Activated CD8-positive, alpha-beta T cell treated with anti-CD3 and anti-CD28 coated beads, Interleukin-2, amount 10 ng/mL, durations not matched to agents 7 days and 5 days (primary cell): Measurements from ENCODE around the gene GASK1B. TPM values are rescaled to one million over a fixed set of nuclear protein-coding genes. Genes with fewer than 3 reads are reported as not detected.

Experiments
- ATAC-seq: fragments of 150-1000 bp; cut with Tn5 transposase; one replicate; pipeline ENCODE4 v1.10.0; 2021; ENCODE audit warnings: moderate library complexity
- CTCF ChIA-PET: fragments of 350-600 bp; sonication (Branson Sonifier 250); formaldehyde crosslinking; loops from one replicate; lab custom pipeline; 2021; ENCODE audit warnings: antibody characterized with exemption; lab: Charles Lee
- POLR2A ChIA-PET: fragments of 350-600 bp; sonication (Branson Sonifier 250); formaldehyde crosslinking; loops from one replicate; lab custom pipeline; 2021; ENCODE audit warnings: antibody characterized with exemption; lab: Charles Lee
- DNase-seq: peaks from one replicate; pipeline ENCODE4 v3.0.0-alpha.2; 2020
- H3K27ac Mint-ChIP-seq: one replicate; pipeline ENCODE4 v1.8.0; 2021; ENCODE audit warnings: mild to moderate bottlenecking, mixed read lengths
- H3K27me3 Mint-ChIP-seq: one replicate; pipeline ENCODE4 v1.8.0; 2021; ENCODE audit warnings: low read depth, mixed read lengths
- H3K36me3 Mint-ChIP-seq: one replicate; pipeline ENCODE4 v1.8.0; 2021; ENCODE audit warnings: low read depth, mixed read lengths
- H3K4me1 Mint-ChIP-seq: one replicate; pipeline ENCODE4 v1.8.0; 2021; ENCODE audit warnings: low read depth, mixed read lengths
- H3K4me3 Mint-ChIP-seq: one replicate; pipeline ENCODE4 v1.8.0; 2021; ENCODE audit warnings: mild to moderate bottlenecking, mixed read lengths
- H3K9me3 Mint-ChIP-seq: one replicate; pipeline ENCODE4 v1.8.0; 2022; ENCODE audit warnings: mixed read lengths; ENCODE audit not compliant: insufficient read depth
- total RNA-seq, 2 experiments: library from RNA; stranded (reverse); gene quantifications; one replicate each; pipeline ENCODE4 v1.2.3, GENCODE V29; 2021

The GASK1B gene
- total RNA-seq, 2 experiments from 2014 or later = not detected

DNA sequence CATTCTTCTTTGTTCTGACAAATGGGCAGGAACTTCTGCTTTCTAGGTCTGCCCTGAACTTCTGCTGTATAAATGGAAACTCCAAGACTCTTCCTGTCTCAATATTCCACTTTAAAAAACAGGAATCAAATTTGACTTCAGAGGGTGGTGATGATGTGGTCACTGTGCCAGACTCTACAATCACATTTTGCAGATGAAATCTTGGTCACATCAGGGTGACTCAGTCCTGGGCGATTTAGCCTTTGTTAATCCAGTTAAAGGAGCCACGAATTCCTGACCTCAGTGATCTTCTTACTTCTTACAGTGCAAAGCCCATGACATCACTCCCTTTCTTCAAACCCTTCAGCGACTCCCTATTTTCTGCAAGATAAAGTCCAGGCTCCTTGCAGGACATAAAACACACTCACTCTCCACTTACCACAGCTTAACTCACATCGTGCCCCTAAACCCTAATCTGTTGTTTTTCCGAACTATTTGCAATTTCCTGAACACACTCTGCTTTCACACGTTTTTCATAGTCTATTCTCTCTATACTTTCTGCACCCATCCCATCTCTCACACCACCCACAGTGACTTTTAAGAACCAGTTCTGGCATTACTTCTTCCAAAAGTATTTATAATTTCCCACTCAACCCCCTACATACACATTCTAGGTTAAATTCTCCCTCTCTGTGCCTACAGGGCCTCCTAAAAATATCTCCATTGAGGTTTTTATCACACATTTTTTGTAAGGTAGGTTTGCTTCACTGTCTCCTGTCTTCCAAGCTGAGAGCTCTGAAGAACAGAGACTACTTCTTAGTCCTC, 11.1 kb downstream of the GASK1B start:
- ATAC-seq (no peak), DNase-seq (no peak)
- H3K9me3 Mint-ChIP-seq = no peaks in the 10 kb centered on the region
- H3K27me3 Mint-ChIP-seq = peaks cover 3% of the 10 kb centered on the region
- CTCF ChIA-PET = no interaction called here
- POLR2A ChIA-PET = no interaction called here
- H3K4me3 Mint-ChIP-seq = no peak overlapping the region
- no peak overlapping the region for H3K27ac Mint-ChIP-seq
- H3K4me1 Mint-ChIP-seq = no peaks in the 10 kb centered on the region
- no peaks in the 10 kb centered on the region for H3K36me3 Mint-ChIP-seq

- Mint-ChIP-seq H3K4me3 (no peak overlapping the region), H3K9me3 (no peaks in the 10 kb centered on the region), H3K27me3 (peaks cover 3% of the 10 kb centered on the region), H3K27ac (no peak overlapping the region), H3K36me3 (no peaks in the 10 kb centered on the region), H3K4me1 (no peaks in the 10 kb centered on the region)
- ChIA-PET CTCF (no interaction called here), POLR2A (no interaction called here)
- DNase-seq = no peak
- no peak for ATAC-seq
Observed at GRCh38 chr4:158159718-158160094, 13.1 kb downstream of the GASK1B start.

GRCh38 chr4:158159054-158159717, 13.6 kb downstream of the GASK1B start:
- Mint-ChIP-seq H3K27ac (no peak overlapping the region), H3K4me1 (no peaks in the 10 kb centered on the region), H3K9me3 (no peaks in the 10 kb centered on the region), H3K36me3 (no peaks in the 10 kb centered on the region), H3K27me3 (peaks cover 3% of the 10 kb centered on the region), H3K4me3 (no peak overlapping the region)
- ChIA-PET CTCF (no interaction called here), POLR2A (no interaction called here)
- ATAC-seq = no peak
- DNase-seq = no peak

GRCh38 chr4:158157412-158157811, 15.4 kb downstream of the GASK1B start:
- Mint-ChIP-seq H3K36me3 (no peaks in the 10 kb centered on the region), H3K4me3 (no peak overlapping the region), H3K27me3 (peaks cover 3% of the 10 kb centered on the region), H3K4me1 (no peaks in the 10 kb centered on the region), H3K27ac (no peak overlapping the region), H3K9me3 (no peaks in the 10 kb centered on the region)
- DNase-seq (no peak), ATAC-seq (no peak)
- ChIA-PET CTCF (no interaction called here), POLR2A (no interaction called here)

DNA sequence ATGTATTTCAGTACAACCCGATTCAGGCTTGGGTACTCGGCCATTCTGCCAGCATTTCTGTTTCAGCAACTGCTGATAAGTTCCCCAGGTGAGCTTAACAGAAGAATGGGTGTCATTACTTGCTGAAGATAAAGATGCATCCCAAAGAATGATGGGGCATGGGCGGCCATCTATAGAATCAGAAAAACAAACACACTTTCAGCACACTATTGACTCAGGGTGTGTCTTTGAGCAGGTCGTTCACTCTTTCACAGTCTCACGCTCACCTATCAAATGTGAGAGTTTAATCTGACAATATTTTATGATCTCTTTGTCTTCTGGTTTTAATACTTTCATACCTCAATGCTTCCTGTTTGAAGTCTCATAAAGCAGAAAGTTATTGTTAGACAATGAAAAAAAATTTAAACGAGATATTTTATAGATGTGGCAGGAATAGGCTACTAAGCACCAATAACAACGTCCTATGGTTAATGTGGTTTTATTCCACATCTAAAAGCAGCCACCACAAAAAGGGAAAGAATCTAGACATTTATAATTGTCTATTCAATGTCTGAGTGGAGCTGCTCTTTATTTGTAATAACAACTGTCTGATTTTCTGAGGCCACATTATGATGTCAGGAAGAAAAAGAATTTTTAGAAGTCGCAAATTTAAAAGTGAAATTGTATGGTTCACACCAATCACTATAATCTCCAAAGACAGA, 17.0 kb downstream of the GASK1B start:
- ATAC-seq (no peak), DNase-seq (no peak)
- CTCF ChIA-PET = no interaction called here
- no peaks in the 10 kb centered on the region for H3K27me3 Mint-ChIP-seq
- H3K36me3 Mint-ChIP-seq = no peaks in the 10 kb centered on the region
- no peak overlapping the region for H3K4me3 Mint-ChIP-seq
- POLR2A ChIA-PET = no interaction called here
- H3K27ac Mint-ChIP-seq = no peak overlapping the region
- no peaks in the 10 kb centered on the region for H3K9me3 Mint-ChIP-seq
- no peaks in the 10 kb centered on the region for H3K4me1 Mint-ChIP-seq

DNA sequence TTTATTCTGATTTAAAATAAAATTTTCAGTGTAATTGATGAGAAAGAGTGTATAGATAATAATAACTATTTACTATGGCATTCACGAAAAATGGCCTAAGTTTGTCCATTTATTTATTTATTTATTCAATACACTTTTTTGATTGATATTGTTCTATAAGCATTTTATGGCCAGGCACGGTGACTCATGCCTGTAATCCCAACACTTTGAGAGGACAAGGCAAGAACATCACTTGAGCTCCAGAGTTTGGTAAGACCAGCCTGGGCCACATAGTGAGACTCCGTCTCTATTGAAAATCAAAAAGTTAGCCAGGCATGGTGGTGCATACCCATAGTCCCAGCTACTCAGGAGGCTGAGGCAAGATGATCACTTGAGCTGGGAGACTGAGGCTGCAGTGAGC, 25.7 kb downstream of the GASK1B start:
- ChIA-PET POLR2A (no interaction called here), CTCF (no interaction called here)
- no peak for DNase-seq
- no peak for ATAC-seq
- Mint-ChIP-seq H3K4me1 (no peaks in the 10 kb centered on the region), H3K9me3 (no peaks in the 10 kb centered on the region), H3K36me3 (no peaks in the 10 kb centered on the region), H3K4me3 (no peak overlapping the region), H3K27me3 (no peaks in the 10 kb centered on the region), H3K27ac (no peak overlapping the region)

- Mint-ChIP-seq H3K36me3 (no peaks in the 10 kb centered on the region), H3K27me3 (no peaks in the 10 kb centered on the region), H3K9me3 (no peaks in the 10 kb centered on the region), H3K27ac (no peak overlapping the region), H3K4me3 (no peak overlapping the region), H3K4me1 (no peaks in the 10 kb centered on the region)
- ChIA-PET CTCF (no interaction called here), POLR2A (no interaction called here)
- DNase-seq (no peak), ATAC-seq (no peak)
Observed at GRCh38 chr4:158146736-158147135, 26.1 kb downstream of the GASK1B start.

DNA sequence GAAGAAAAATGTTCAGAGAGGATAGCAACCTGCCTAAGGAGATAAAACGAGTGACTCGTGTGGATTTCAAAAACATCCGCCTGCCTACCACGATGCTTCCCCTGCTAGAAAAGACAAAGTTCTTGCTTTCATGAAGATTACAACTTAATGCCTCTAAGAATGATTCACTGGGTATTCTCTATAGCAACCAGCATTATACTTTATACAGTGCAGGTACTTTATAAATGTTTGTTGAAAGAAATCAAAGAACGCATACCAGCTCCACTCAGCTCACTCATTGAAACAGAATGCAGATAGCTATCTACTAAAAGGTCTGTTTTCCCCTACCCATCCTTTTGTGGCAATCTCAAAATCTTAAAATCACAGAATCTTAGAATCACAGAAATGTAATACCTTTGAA, 33.7 kb downstream of the GASK1B start:
- no peaks in the 10 kb centered on the region for H3K27me3 Mint-ChIP-seq
- no peaks in the 10 kb centered on the region for H3K36me3 Mint-ChIP-seq
- H3K4me1 Mint-ChIP-seq = no peaks in the 10 kb centered on the region
- no peaks in the 10 kb centered on the region for H3K9me3 Mint-ChIP-seq
- no peak overlapping the region for H3K27ac Mint-ChIP-seq
- H3K4me3 Mint-ChIP-seq = no peak overlapping the region
- CTCF ChIA-PET = no interaction called here
- POLR2A ChIA-PET = no interaction called here
- no peak for ATAC-seq
- no peak for DNase-seq

- CTCF ChIA-PET = no interaction called here
- POLR2A ChIA-PET = no interaction called here
- Mint-ChIP-seq H3K4me1 (no peaks in the 10 kb centered on the region), H3K9me3 (no peaks in the 10 kb centered on the region), H3K36me3 (no peaks in the 10 kb centered on the region), H3K4me3 (no peak overlapping the region), H3K27me3 (no peaks in the 10 kb centered on the region), H3K27ac (no peak overlapping the region)
- DNase-seq (no peak), ATAC-seq (no peak)
Observed at GRCh38 chr4:158134222-158134621, 38.6 kb downstream of the GASK1B start.

- no peak for DNase-seq
- Mint-ChIP-seq H3K27ac (no peak overlapping the region), H3K36me3 (no peaks in the 10 kb centered on the region), H3K4me3 (no peak overlapping the region), H3K27me3 (no peaks in the 10 kb centered on the region), H3K9me3 (no peaks in the 10 kb centered on the region), H3K4me1 (no peaks in the 10 kb centered on the region)
- no peak for ATAC-seq
- ChIA-PET CTCF (no interaction called here), POLR2A (no interaction called here)
Observed at GRCh38 chr4:158133551-158133950, 39.3 kb downstream of the GASK1B start.

DNA sequence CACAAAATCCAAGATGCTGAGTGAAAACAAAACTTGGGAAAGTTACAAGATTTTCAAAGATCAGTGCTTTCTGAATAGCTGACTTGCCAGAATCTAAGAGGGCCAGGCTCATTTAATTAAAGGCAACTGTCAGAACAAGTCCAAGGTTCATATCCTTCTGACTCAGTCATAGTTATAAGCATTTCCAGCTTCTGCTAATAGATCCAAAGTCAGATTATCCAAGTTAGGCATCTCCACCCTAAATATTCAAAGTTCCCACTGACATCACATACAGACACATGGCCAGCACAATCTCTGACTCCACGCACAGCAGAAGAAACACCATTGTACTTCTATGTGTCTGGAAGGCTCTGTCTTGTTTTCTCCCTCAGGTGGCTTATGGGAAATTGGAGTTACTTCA, 41.8 kb downstream of the GASK1B start:
- no peak overlapping the region for H3K4me3 Mint-ChIP-seq
- CTCF ChIA-PET = no interaction called here

GRCh38 chr4:158130204-158130603, 42.6 kb downstream of the GASK1B start:
- H3K27ac Mint-ChIP-seq = no peak overlapping the region
- POLR2A ChIA-PET = no interaction called here
- H3K4me3 Mint-ChIP-seq = no peak overlapping the region
- DNase-seq (no peak), ATAC-seq (no peak)
- H3K9me3 Mint-ChIP-seq = no peaks in the 10 kb centered on the region
- H3K36me3 Mint-ChIP-seq = no peaks in the 10 kb centered on the region
- H3K27me3 Mint-ChIP-seq = no peaks in the 10 kb centered on the region
- CTCF ChIA-PET = no interaction called here
- no peaks in the 10 kb centered on the region for H3K4me1 Mint-ChIP-seq

More for the DNA sequence above, 41.8 kb downstream of the GASK1B start:
- POLR2A ChIA-PET = no interaction called here
- no peak overlapping the region for H3K27ac Mint-ChIP-seq
- H3K27me3 Mint-ChIP-seq = no peaks in the 10 kb centered on the region
- H3K36me3 Mint-ChIP-seq = no peaks in the 10 kb centered on the region
- DNase-seq (no peak), ATAC-seq (no peak)
- no peaks in the 10 kb centered on the region for H3K9me3 Mint-ChIP-seq
- H3K4me1 Mint-ChIP-seq = no peaks in the 10 kb centered on the region
